ENCODE measurements around the gene VSX1.

Gene VSX1

GRCh38 chr20:25065625-25066338 lies 16.2 kb downstream of the VSX1 start:
- Histone ChIP-seq H3K18ac (ENCODE audit: low read length) (peak overlapping the region; percentile 31), H3K27ac (replicated peaks; ENCODE audit: low read length) (no peak overlapping the region), H2BK15ac (ENCODE audit: low read length) (no peak overlapping the region), H3K4me3 (ENCODE audit: low read length in 2 of 2) (no peak overlapping the region), H2BK120ac (ENCODE audit: low read depth, low read length) (no peak overlapping the region), H3K14ac (ENCODE audit: low read length) (no peak overlapping the region), H2BK12ac (ENCODE audit: low read length) (no peak overlapping the region), H3K23ac (ENCODE audit: low read depth, low read length, poor library complexity) (no peak overlapping the region), H2AK5ac (ENCODE audit: low read depth, low read length) (peak overlapping the region; percentile 33), H3K9me3 (replicated peaks in 1 of 2; ENCODE audit: control insufficient read depth in 2 of 2, insufficient read depth in 1 of 2, low read depth in 1 of 2, low read length in 2 of 2) (peaks cover 0 to 9% of the 10 kb centered on the region in 2 donors), H3K9ac (ENCODE audit: low read depth, low read length, poor library complexity) (no peak overlapping the region), H3K79me1 (ENCODE audit: low read depth, low read length) (peaks cover 3% of the 10 kb centered on the region), H3K4me2 (ENCODE audit: insufficient read depth, low read length, poor library complexity, severe bottlenecking) (no peak overlapping the region), H2AFZ (ENCODE audit: low read length) (no peak overlapping the region), H2BK5ac (ENCODE audit: low read length) (no peak overlapping the region), H3K27me3 (ENCODE audit: control insufficient read depth in 3 of 3, insufficient read depth in 3 of 3, low read depth in 1 of 3, low read length in 3 of 3) (peaks cover 0 to 52% (median 37%) of the 10 kb centered on the region in 3 experiments), H3K36me3 (replicated peaks in 1 of 2; ENCODE audit: control insufficient read depth in 2 of 2, insufficient read depth in 2 of 2, low read length in 2 of 2) (peaks cover 0 to 1% of the 10 kb centered on the region in 2 donors), H3K4me1 (ENCODE audit: control insufficient read depth in 2 of 2, insufficient read depth in 1 of 2, low read depth in 1 of 2, low read length in 2 of 2) (peaks cover 0 to 10% of the 10 kb centered on the region in 2 donors), H3K4ac (ENCODE audit: low read length) (no peak overlapping the region), H4K91ac (ENCODE audit: low read depth, low read length, poor library complexity) (no peak overlapping the region), H4K8ac (ENCODE audit: low read depth, low read length) (no peak overlapping the region)
- no CpG with 5 or more reads among the region's 9 CpGs for WGBS, 2 donors (ENCODE audit: extremely low coverage in 2 of 2, insufficient read length in 2 of 2, insufficient replicate concordance in 1 of 2)
- DNase-seq (ENCODE audit: low spot score), result peak; percentile 72

- Histone ChIP-seq H2BK120ac (ENCODE audit: low read depth, low read length) (no peak overlapping the region), H3K27ac (replicated peaks; ENCODE audit: low read length) (no peak overlapping the region), H3K36me3 (replicated peaks in 1 of 2; ENCODE audit: control insufficient read depth in 2 of 2, insufficient read depth in 2 of 2, low read length in 2 of 2) (peaks cover 0 to 1% of the 10 kb centered on the region in 2 donors), H4K91ac (ENCODE audit: low read depth, low read length, poor library complexity) (no peak overlapping the region), H2AFZ (ENCODE audit: low read length) (no peak overlapping the region), H3K14ac (ENCODE audit: low read length) (no peak overlapping the region), H3K4me3 (ENCODE audit: low read length in 2 of 2) (no peak overlapping the region), H3K79me1 (ENCODE audit: low read depth, low read length) (peaks cover 3% of the 10 kb centered on the region), H3K18ac (ENCODE audit: low read length) (peak overlapping the region; percentile 31), H3K27me3 (ENCODE audit: control insufficient read depth in 3 of 3, insufficient read depth in 3 of 3, low read depth in 1 of 3, low read length in 3 of 3) (peaks cover 0 to 57% (median 43%) of the 10 kb centered on the region in 3 experiments), H3K4me2 (ENCODE audit: insufficient read depth, low read length, poor library complexity, severe bottlenecking) (no peak overlapping the region), H3K4ac (ENCODE audit: low read length) (no peak overlapping the region), H2BK12ac (ENCODE audit: low read length) (no peak overlapping the region), H4K8ac (ENCODE audit: low read depth, low read length) (no peak overlapping the region), H3K9ac (ENCODE audit: low read depth, low read length, poor library complexity) (no peak overlapping the region), H3K9me3 (replicated peaks in 1 of 2; ENCODE audit: control insufficient read depth in 2 of 2, insufficient read depth in 1 of 2, low read depth in 1 of 2, low read length in 2 of 2) (peaks cover 0 to 9% of the 10 kb centered on the region in 2 donors), H3K23ac (ENCODE audit: low read depth, low read length, poor library complexity) (no peak overlapping the region), H2AK5ac (ENCODE audit: low read depth, low read length) (peak overlapping the region; percentile 33), H3K4me1 (ENCODE audit: control insufficient read depth in 2 of 2, insufficient read depth in 1 of 2, low read depth in 1 of 2, low read length in 2 of 2) (peaks cover 0 to 10% of the 10 kb centered on the region in 2 donors), H2BK5ac (ENCODE audit: low read length) (no peak overlapping the region), H2BK15ac (ENCODE audit: low read length) (no peak overlapping the region)
- no peak for DNase-seq (ENCODE audit: low spot score)
- no CpG with 5 or more reads among the region's 9 CpGs for WGBS, 2 donors (ENCODE audit: extremely low coverage in 2 of 2, insufficient read length in 2 of 2, insufficient replicate concordance in 1 of 2)
Observed at GRCh38 chr20:25065072-25065624, 16.8 kb downstream of the VSX1 start.

GRCh38 chr20:25064561-25065071 lies 17.3 kb downstream of the VSX1 start:
- Histone ChIP-seq H3K4me3 (ENCODE audit: low read length in 2 of 2) (no peak overlapping the region), H2BK12ac (ENCODE audit: low read length) (no peak overlapping the region), H3K9ac (ENCODE audit: low read depth, low read length, poor library complexity) (no peak overlapping the region), H3K9me3 (replicated peaks in 1 of 2; ENCODE audit: control insufficient read depth in 2 of 2, insufficient read depth in 1 of 2, low read depth in 1 of 2, low read length in 2 of 2) (peaks cover 0 to 9% of the 10 kb centered on the region in 2 donors), H4K91ac (ENCODE audit: low read depth, low read length, poor library complexity) (no peak overlapping the region), H3K14ac (ENCODE audit: low read length) (no peak overlapping the region), H3K36me3 (replicated peaks in 1 of 2; ENCODE audit: control insufficient read depth in 2 of 2, insufficient read depth in 2 of 2, low read length in 2 of 2) (peaks cover 0 to 1% of the 10 kb centered on the region in 2 donors), H3K4ac (ENCODE audit: low read length) (no peak overlapping the region), H4K8ac (ENCODE audit: low read depth, low read length) (no peak overlapping the region), H2BK5ac (ENCODE audit: low read length) (no peak overlapping the region), H2BK120ac (ENCODE audit: low read depth, low read length) (no peak overlapping the region), H3K27ac (replicated peaks; ENCODE audit: low read length) (no peak overlapping the region), H3K18ac (ENCODE audit: low read length) (no peak overlapping the region), H2AFZ (ENCODE audit: low read length) (no peak overlapping the region), H3K27me3 (ENCODE audit: control insufficient read depth in 3 of 3, insufficient read depth in 3 of 3, low read depth in 1 of 3, low read length in 3 of 3) (peaks cover 0 to 60% (median 46%) of the 10 kb centered on the region in 3 experiments), H3K23ac (ENCODE audit: low read depth, low read length, poor library complexity) (no peak overlapping the region), H3K4me2 (ENCODE audit: insufficient read depth, low read length, poor library complexity, severe bottlenecking) (no peak overlapping the region), H3K79me1 (ENCODE audit: low read depth, low read length) (peaks cover 3% of the 10 kb centered on the region), H2AK5ac (ENCODE audit: low read depth, low read length) (no peak overlapping the region), H2BK15ac (ENCODE audit: low read length) (no peak overlapping the region), H3K4me1 (ENCODE audit: control insufficient read depth in 2 of 2, insufficient read depth in 1 of 2, low read depth in 1 of 2, low read length in 2 of 2) (peaks cover 0 to 10% of the 10 kb centered on the region in 2 donors)
- no CpG with 5 or more reads among the region's 4 CpGs for WGBS, 2 donors (ENCODE audit: extremely low coverage in 2 of 2, insufficient read length in 2 of 2, insufficient replicate concordance in 1 of 2)
- DNase-seq (ENCODE audit: low spot score), result no peak

- H3K9ac ChIP-seq (ENCODE audit: low read depth, low read length, poor library complexity), result no peak overlapping the region
- no peak overlapping the region for H3K4ac ChIP-seq (ENCODE audit: low read length)
- H2BK12ac ChIP-seq (ENCODE audit: low read length), result no peak overlapping the region
- H3K23ac ChIP-seq (ENCODE audit: low read depth, low read length, poor library complexity), result no peak overlapping the region
- H3K4me1 ChIP-seq (ENCODE audit: control insufficient read depth in 2 of 2, insufficient read depth in 1 of 2, low read depth in 1 of 2, low read length in 2 of 2), result peaks cover 0 to 10% of the 10 kb centered on the region in 2 donors
- no peak overlapping the region for H2AFZ ChIP-seq (ENCODE audit: low read length)
- no peak overlapping the region for H2BK15ac ChIP-seq (ENCODE audit: low read length)
- H3K4me3 ChIP-seq (ENCODE audit: low read length in 2 of 2), result no peak overlapping the region
- H4K91ac ChIP-seq (ENCODE audit: low read depth, low read length, poor library complexity), result no peak overlapping the region
- no peak for DNase-seq (ENCODE audit: low spot score)
- no CpG with 5 or more reads among the region's 2 CpGs for WGBS, 2 donors (ENCODE audit: extremely low coverage in 2 of 2, insufficient read length in 2 of 2, insufficient replicate concordance in 1 of 2)
- peaks cover 0 to 1% of the 10 kb centered on the region in 2 donors for H3K36me3 ChIP-seq (replicated peaks in 1 of 2; ENCODE audit: control insufficient read depth in 2 of 2, insufficient read depth in 2 of 2, low read length in 2 of 2)
- peaks cover 0 to 9% of the 10 kb centered on the region in 2 donors for H3K9me3 ChIP-seq (replicated peaks in 1 of 2; ENCODE audit: control insufficient read depth in 2 of 2, insufficient read depth in 1 of 2, low read depth in 1 of 2, low read length in 2 of 2)
- H3K27me3 ChIP-seq (ENCODE audit: control insufficient read depth in 3 of 3, insufficient read depth in 3 of 3, low read depth in 1 of 3, low read length in 3 of 3), result peaks cover 0 to 60% (median 48%) of the 10 kb centered on the region in 3 experiments
- no peak overlapping the region for H2AK5ac ChIP-seq (ENCODE audit: low read depth, low read length)
- H3K18ac ChIP-seq (ENCODE audit: low read length), result peak overlapping the region; percentile 61
- H4K8ac ChIP-seq (ENCODE audit: low read depth, low read length), result no peak overlapping the region
- no peak overlapping the region for H3K27ac ChIP-seq (replicated peaks; ENCODE audit: low read length)
- peaks cover 3% of the 10 kb centered on the region for H3K79me1 ChIP-seq (ENCODE audit: low read depth, low read length)
- peak overlapping the region; percentile 6 for H2BK5ac ChIP-seq (ENCODE audit: low read length)
- peak overlapping the region; percentile 73 for H3K14ac ChIP-seq (ENCODE audit: low read length)
- H3K4me2 ChIP-seq (ENCODE audit: insufficient read depth, low read length, poor library complexity, severe bottlenecking), result no peak overlapping the region
- no peak overlapping the region for H2BK120ac ChIP-seq (ENCODE audit: low read depth, low read length)
Observed at GRCh38 chr20:25063981-25064380, 18.0 kb downstream of the VSX1 start.

Measured in neuronal stem cell (in vitro differentiated cells).